GM12878 (cell line): ENCODE results near the gene ZNF525. TPM values are rescaled to one million over a fixed set of nuclear protein-coding genes. Genes with fewer than 3 reads are reported as not detected.
A peak's percentile ranks its signal among the peaks of the same experiment; 100 is the strongest.

ENCODE experiments used
- ATF7 ChIP-seq: fragments of 450-650 bp; IDR thresholded peaks from 2 replicates; pipeline ENCODE4 v1.6.1; 2016; ENCODE audit warnings: low read depth, mild to moderate bottlenecking
- BHLHE40 ChIP-seq, 2 experiments: fragments of 450-650 bp in 1 of 2; IDR thresholded peaks; 2 replicates each; pipeline ENCODE4 v1.6.1; 2011 to 2017; ENCODE audit warnings: low read depth in 2 of 2, borderline replicate concordance in 1 of 2, improper control_type of control experiment in 1 of 2, low read length in 1 of 2, mild to moderate bottlenecking in 1 of 2
- CBFB ChIP-seq: IDR thresholded peaks from 2 replicates; pipeline ENCODE4 v1.6.1; 2016; ENCODE audit warnings: antibody characterized with exemption, low read depth
- CBX5 ChIP-seq: sonication (generic); IDR thresholded peaks from 2 replicates; pipeline ENCODE4 v1.6.1; 2016; ENCODE audit warnings: low read depth, moderate library complexity, mild to moderate bottlenecking, inconsistent platforms
- CTCF ChIP-seq, 3 experiments: IDR thresholded peaks in 2 of 3; conservative IDR thresholded peaks in 1 of 3; 2 replicates each; pipeline ENCODE4 v1.5.1; 2011; ENCODE audit warnings: low read depth in 3 of 3, low read length in 3 of 3, mild to moderate bottlenecking in 3 of 3, control low read depth in 2 of 3, moderate library complexity in 2 of 3, inconsistent platforms in 1 of 3, mixed read lengths in 1 of 3; ENCODE audit not compliant: control insufficient read depth in 2 of 3, insufficient read depth in 1 of 3; ENCODE audit errors: extremely low read depth in 1 of 3
- EGR1 ChIP-seq, 2 experiments: IDR thresholded peaks; 1 replicate in 1 of 2; 2 replicates in 1 of 2; pipeline ENCODE4 v1.6.1; 2011 to 2012; ENCODE audit warnings: low read depth in 2 of 2, low read length in 2 of 2, borderline replicate concordance in 1 of 2, mild to moderate bottlenecking in 1 of 2, moderate library complexity in 1 of 2
- GATAD2B ChIP-seq: fragments of 450-650 bp; conservative IDR thresholded peaks from 2 replicates; pipeline ENCODE4 v1.6.1; 2017; ENCODE audit warnings: low read depth, mild to moderate bottlenecking, moderate library complexity
- HSF1 ChIP-seq: fragments of 150-350 bp; IDR thresholded peaks from 2 replicates; pipeline ENCODE4 v1.6.1; 2014; ENCODE audit warnings: mild to moderate bottlenecking, low read depth, low read length
- IKZF1 ChIP-seq: fragments of 450-650 bp; conservative IDR thresholded peaks from 2 replicates; pipeline ENCODE4 v1.6.1; 2017; ENCODE audit warnings: antibody characterized with exemption, mild to moderate bottlenecking
- MTA3 ChIP-seq: IDR thresholded peaks from 2 replicates; pipeline ENCODE4 v1.6.1; 2012; ENCODE audit warnings: low read length, inconsistent platforms, borderline replicate concordance
- MXI1 ChIP-seq: fragments of 150-350 bp; IDR thresholded peaks from 2 replicates; pipeline ENCODE4 v1.6.1; 2011; ENCODE audit warnings: low read depth, mild to moderate bottlenecking, inconsistent platforms, low read length, improper control_type of control experiment
- NBN ChIP-seq: fragments of 450-650 bp; IDR thresholded peaks from 2 replicates; pipeline ENCODE4 v1.6.1; 2016
- NFYB ChIP-seq: IDR thresholded peaks from 2 replicates; pipeline ENCODE4 v1.6.1; 2011; ENCODE audit warnings: low read depth, mild to moderate bottlenecking, low read length, improper control_type of control experiment, moderate library complexity; ENCODE audit not compliant: insufficient read depth
- NRF1 ChIP-seq: conservative IDR thresholded peaks from 2 replicates; pipeline ENCODE4 v1.6.1; 2011; ENCODE audit warnings: mild to moderate bottlenecking, low read depth, low read length, improper control_type of control experiment
- PAX5 ChIP-seq: IDR thresholded peaks from 2 replicates; pipeline ENCODE4 v1.6.1; 2011; ENCODE audit warnings: low read depth, low read length, borderline replicate concordance
- PBX3 ChIP-seq: IDR thresholded peaks from 2 replicates; pipeline ENCODE4 v1.6.1; 2011; ENCODE audit warnings: mild to moderate bottlenecking, low read depth, low read length, moderate library complexity; ENCODE audit not compliant: insufficient replicate concordance
- PML ChIP-seq: IDR thresholded peaks from 2 replicates; pipeline ENCODE4 v1.6.1; 2012; ENCODE audit warnings: low read length, inconsistent platforms
- POLR2A ChIP-seq: IDR thresholded peaks from 2 replicates; pipeline ENCODE4 v1.6.1; 2011; ENCODE audit warnings: low read depth, mild to moderate bottlenecking, low read length
- POLR2AphosphoS2 ChIP-seq: IDR thresholded peaks from 2 replicates; pipeline ENCODE4 v1.6.1; 2011; ENCODE audit warnings: low read depth, mild to moderate bottlenecking, low read length, improper control_type of control experiment, moderate library complexity
- POLR2AphosphoS5 ChIP-seq: IDR thresholded peaks from 2 replicates; pipeline ENCODE4 v1.6.1; 2011; ENCODE audit warnings: mild to moderate bottlenecking, low read length, inconsistent platforms
- POU2F2 ChIP-seq: IDR thresholded peaks from 3 replicates; pipeline ENCODE4 v1.6.1; 2011; ENCODE audit warnings: low read depth, mild to moderate bottlenecking, low read length, borderline replicate concordance
- RFX5 ChIP-seq: IDR thresholded peaks from 2 replicates; pipeline ENCODE4 v1.6.1; 2011; ENCODE audit warnings: low read depth, low read length, improper control_type of control experiment
- SMARCA5 ChIP-seq: fragments of 450-650 bp; IDR thresholded peaks from 2 replicates; pipeline ENCODE4 v1.6.1; 2017; ENCODE audit warnings: mild to moderate bottlenecking
- SMC3 ChIP-seq: IDR thresholded peaks from 2 replicates; pipeline ENCODE4 v1.6.1; 2011; ENCODE audit warnings: low read length, improper control_type of control experiment, borderline replicate concordance
- SP1 ChIP-seq: IDR thresholded peaks from one replicate; pipeline ENCODE4 v1.6.1; 2011; ENCODE audit warnings: low read depth, low read length
- TAF1 ChIP-seq: IDR thresholded peaks from 2 replicates; pipeline ENCODE4 v1.6.1; 2011; ENCODE audit warnings: mild to moderate bottlenecking, low read depth, low read length, borderline replicate concordance
- TCF7 ChIP-seq: IDR thresholded peaks from 2 replicates; pipeline ENCODE4 v1.6.1; 2014; ENCODE audit warnings: antibody characterized with exemption, borderline replicate concordance
- polyA plus RNA-seq, 11 experiments: library from polyadenylated mRNA; depleted of rRNA in 4 of 11; unstranded in 6 of 11; stranded (reverse) in 5 of 11; fragments of >200 nt; fragmentation: Nextera tagmentation in 4 of 11; fragmentation: Illumina TruSeq in 1 of 11; extraction: Ambion mirVana in 4 of 11; extraction: Trizol in 1 of 11; gene quantifications; 1 replicate in 1 of 11; 2 replicates in 10 of 11; pipeline versions ENCODE4 v1.2.1 to v1.2.3, GENCODE V29; 2011 to 2016; ENCODE audit warnings: inconsistent platforms in 2 of 11, missing spikeins in 2 of 11, low read depth in 1 of 11
- total RNA-seq, 4 experiments: library from RNA; depleted of rRNA in 3 of 4; stranded (reverse); fragments of >200 nt in 3 of 4; fragmentation: Illumina TruSeq in 1 of 4; extraction: Trizol in 1 of 4; gene quantifications; 2 replicates each; pipeline versions ENCODE4 v1.2.1 to v1.2.3, GENCODE V29; 2013 to 2021

The ZNF525 gene
- total and polyA plus RNA-seq, 10 of the 15 experiments (the other 5 are each of a cell fraction or from before 2014, with no cell fraction given) = 3.0 to 25.8 (median 9.4) TPM

- TF ChIP-seq POLR2AphosphoS2 (peak; percentile 79), CTCF (IDR thresholded peaks at IDR 0.05 in 2 of 3, conservative IDR thresholded peaks at IDR 0.05 in 1 of 3; ENCODE audit: control insufficient read depth in 2 of 3, extremely low read depth in 1 of 3, insufficient read depth in 1 of 3, low read depth in 3 of 3, low read length in 3 of 3) (peak; percentile 38 to 52 (median 48); a peak in 5 of 6 replicates), PML (0 out of 2 replicates have a peak, but pooled peaks have one; percentile 35), EGR1 (IDR thresholded peaks at IDR 0.05; ENCODE audit: borderline replicate concordance in 1 of 2, low read depth in 2 of 2, low read length in 2 of 2) (peak in 1 of 2 experiments; percentile 37; a peak in 1 of 3 replicates), NBN (0 out of 2 replicates have a peak, but pooled peaks have one; percentile 28), IKZF1 (peak; percentile 36; the same call in 1 of the 2 replicates), POLR2A (peak; percentile 85), NFYB (no peak), TCF7 (no peak), NRF1 (peak; percentile 80), PAX5 (no peak), RFX5 (no peak), MTA3 (no peak), TAF1 (peak; percentile 32; the same call in 1 of the 2 replicates), BHLHE40 (IDR thresholded peaks at IDR 0.05; ENCODE audit: borderline replicate concordance in 1 of 2, low read depth in 2 of 2, low read length in 1 of 2) (peak in 1 of 2 experiments; percentile 51; a peak in 2 of 4 replicates), CBFB (0 out of 2 replicates have a peak, but pooled peaks have one; percentile 40), SP1 (peak; percentile 58), POU2F2 (0 out of 3 replicates have a peak, but pooled peaks have one; percentile 10), PBX3 (no peak), SMC3 (no peak), POLR2AphosphoS5 (peak; percentile 90), MXI1 (0 out of 2 replicates have a peak, but pooled peaks have one; percentile 51), SMARCA5 (no peak), GATAD2B (no peak), ATF7 (peak; percentile 56; the same call in 1 of the 2 replicates), CBX5 (0 out of 2 replicates have a peak, but pooled peaks have one; percentile 5), HSF1 (no peak)
Measured at GRCh38 chr19:53394974-53395839, 29.7 kb downstream of the ZNF525 start, which contains the start of gene ZNF765 (continued).
